SK-N-SH (cell line): Measurements from ENCODE around the gene GTF3C2.

Experiments used
- CTCF ChIP-seq: fragments of 200-600 bp; sonication (generic); IDR thresholded peaks from 2 replicates; pipeline ENCODE4 v1.6.1; 2017; ENCODE audit warnings: antibody characterized with exemption, mild to moderate bottlenecking, moderate library complexity
- NFIC ChIP-seq: IDR thresholded peaks from 2 replicates; pipeline ENCODE4 v1.4.0; 2012; ENCODE audit warnings: borderline replicate concordance

- TF ChIP-seq CTCF, result no peak
- no peak for TF ChIP-seq NFIC
Measured at GRCh38 chr2:27356056-27356381, 545 bp downstream of the GTF3C2 start.
